K562 (cell line): ENCODE measurements around the gene TMEM43. TPM values are rescaled to one million over a fixed set of nuclear protein-coding genes. Genes with fewer than 3 reads are reported as not detected.
A peak's percentile ranks its signal among the peaks of the same experiment; 100 is the strongest.

Source experiments
- ATAC-seq: fragments of 200-7000 bp; cut with Tn5 transposase; 3 replicates; pipeline ENCODE4 v1.9.1; 2020; ENCODE audit warnings: moderate library complexity
- BruUV-seq: library from RNA; stranded (reverse); fragments of 400-500 nt; replicated peaks from 2 replicates; lab custom pipeline; 2021; lab: Mats Ljungman, UMichigan
- CTCF ChIA-PET: fragments of 300-600 bp; formaldehyde crosslinking; extraction: SDS; loops from one replicate; lab custom pipeline; 2021; ENCODE audit warnings: low intra/inter-chr PET ratio; lab: Yijun Ruan, JAX
- POLR2A ChIA-PET: fragments of 300-600, 350-650 bp; sonication (Branson Sonifier 250); formaldehyde crosslinking; extraction: SDS; loops from one replicate; lab custom pipeline; 2021; ENCODE audit warnings: antibody characterized with exemption, inconsistent platforms; lab: Yijun Ruan, JAX
- DNase-seq, 4 experiments: peaks; one replicate each; pipeline versions ENCODE4 v3.0.0 to v3.0.0-alpha.2; 2011 to 2018; ENCODE audit warnings: low spot score in 3 of 4, mixed read lengths in 3 of 4; ENCODE audit errors: extremely low read depth in 1 of 4
- FAIRE-seq: peaks from 2 replicates; lab custom pipeline; 2011; peaks lifted over from hg19 to GRCh38; lab: Jason Lieb, UNC
- H2AFZ ChIP-seq: 2 replicates; pipeline ENCODE4 v1.6.0; 2011; ENCODE audit warnings: low read depth, low read length, control low read depth, inconsistent platforms
- H3K27ac ChIP-seq: fragments of 200-600 bp; 3 replicates; pipeline ENCODE4 v1.8.0; 2011; ENCODE audit warnings: low read depth, mild to moderate bottlenecking, control low read depth, inconsistent platforms, low read length, moderate library complexity, mixed read lengths; ENCODE audit errors: extremely low read depth
- H3K27me3 ChIP-seq, 2 experiments: fragments of 300-600 bp in 1 of 2; 2 replicates in 1 of 2; 3 replicates in 1 of 2; pipeline versions ENCODE4 v1.6.0 to v1.8.0; 2011; ENCODE audit warnings: inconsistent platforms in 2 of 2, low read length in 2 of 2, mild to moderate bottlenecking in 1 of 2, mixed read lengths in 1 of 2, moderate library complexity in 1 of 2; ENCODE audit not compliant: control insufficient read depth in 2 of 2, insufficient read depth in 2 of 2
- H3K36me3 ChIP-seq: fragments of 300-600 bp; 3 replicates; pipeline ENCODE4 v1.8.0; 2011; ENCODE audit warnings: mild to moderate bottlenecking, low read length, inconsistent platforms; ENCODE audit not compliant: control insufficient read depth, insufficient read depth
- H3K4me1 ChIP-seq, 2 experiments: fragments of 200-600 bp in 1 of 2; replicated peaks in 1 of 2; 2 replicates in 1 of 2; 3 replicates in 1 of 2; pipeline versions ENCODE4 v1.5.1 to v1.8.0; 2011; ENCODE audit warnings: inconsistent platforms in 2 of 2, low read length in 2 of 2, mild to moderate bottlenecking in 1 of 2, mixed read lengths in 1 of 2, moderate library complexity in 1 of 2; ENCODE audit not compliant: control insufficient read depth in 2 of 2, insufficient read depth in 2 of 2
- H3K4me2 ChIP-seq: 2 replicates; pipeline ENCODE4 v1.6.1; 2011; ENCODE audit warnings: low read length, control low read depth, inconsistent platforms, mixed read lengths; ENCODE audit not compliant: insufficient read depth
- H3K4me3 ChIP-seq: fragments of 200-600 bp; sonication (generic), shearing (Covaris generic); 2 replicates; pipeline ENCODE4 v1.5.1; 2016; ENCODE audit warnings: control low read depth, inconsistent platforms
- H3K79me2 ChIP-seq: fragments of 200-600 bp; 3 replicates; pipeline ENCODE4 v1.8.0; 2011; ENCODE audit warnings: low read length, inconsistent platforms; ENCODE audit not compliant: control insufficient read depth, insufficient read depth
- H3K9ac ChIP-seq, 2 experiments: 2 replicates each; pipeline versions ENCODE4 v1.6.0 to v1.6.1; 2011; ENCODE audit warnings: low read depth in 2 of 2, low read length in 2 of 2, control low read depth in 1 of 2, inconsistent platforms in 1 of 2, mild to moderate bottlenecking in 1 of 2, mixed read lengths in 1 of 2; ENCODE audit not compliant: insufficient read depth in 1 of 2
- H3K9me1 ChIP-seq: one replicate; pipeline ENCODE4 v1.6.0; 2011; ENCODE audit warnings: inconsistent platforms, mild to moderate bottlenecking, low read length, moderate library complexity; ENCODE audit not compliant: control insufficient read depth, insufficient read depth
- H3K9me3 ChIP-seq: replicated peaks from 2 replicates; pipeline ENCODE4 v1.5.1; 2011; ENCODE audit warnings: low read depth, low read length, inconsistent platforms; ENCODE audit not compliant: control insufficient read depth, insufficient read depth
- H4K20me1 ChIP-seq: replicated peaks from 2 replicates; pipeline ENCODE4 v1.6.1; 2011; ENCODE audit warnings: low read length, inconsistent platforms, mixed read lengths; ENCODE audit not compliant: control insufficient read depth, insufficient read depth
- ASH1L ChIP-seq: fragments of 450-650 bp; IDR thresholded peaks from 2 replicates; pipeline ENCODE4 v1.6.1; 2018; ENCODE audit warnings: borderline replicate concordance, mild to moderate bottlenecking, low read depth; ENCODE audit not compliant: partially characterized antibody
- ELF1 ChIP-seq: fragments of 200-800 bp; sonication (Bioruptor generic); IDR thresholded peaks from 2 replicates; pipeline ENCODE4 v1.6.1; 2016; ENCODE audit warnings: missing genetic modification characterization, missing compliant biosample characterization
- MEF2D ChIP-seq: conservative IDR thresholded peaks from 2 replicates; pipeline ENCODE4 v1.6.1; 2016; ENCODE audit warnings: low read depth, missing genetic modification characterization, missing compliant biosample characterization
- NCOA4 ChIP-seq: fragments of 450-650 bp; IDR thresholded peaks from 2 replicates; pipeline ENCODE4 v1.6.1; 2018; ENCODE audit warnings: mild to moderate bottlenecking; ENCODE audit not compliant: partially characterized antibody
- POLR2B ChIP-seq: fragments of 450-650 bp; IDR thresholded peaks from 2 replicates; pipeline ENCODE4 v1.6.1; 2018; ENCODE audit warnings: low read depth; ENCODE audit not compliant: partially characterized antibody
- POLR2G ChIP-seq: fragments of 200-400 bp; formaldehyde crosslinking; IDR thresholded peaks from 2 replicates; pipeline ENCODE4 v1.6.1; 2017; ENCODE audit warnings: low read depth, mild to moderate bottlenecking, antibody characterized with exemption, low read length, moderate library complexity
- TARDBP ChIP-seq: fragments of 450-650 bp; IDR thresholded peaks from 2 replicates; pipeline ENCODE4 v1.6.1; 2016
- TOE1 ChIP-seq, 2 experiments: fragments of 450-650 bp in 1 of 2; sonication (generic) in 1 of 2; formaldehyde crosslinking in 1 of 2; IDR thresholded peaks; 2 replicates each; pipeline versions ENCODE4 v1.7.1 to v1.8.0; 2016 to 2022; ENCODE audit warnings: borderline replicate concordance in 2 of 2, mild to moderate bottlenecking in 2 of 2, antibody characterized with exemption in 1 of 2, inconsistent platforms in 1 of 2, low read depth in 1 of 2, missing genetic modification reagents in 1 of 2, moderate library complexity in 1 of 2
- XRCC4 ChIP-seq: IDR thresholded peaks from one replicate; pipeline ENCODE4 v1.6.1; 2011; ENCODE audit not compliant: insufficient read depth, insufficient read length; ENCODE audit errors: extremely low read depth
- WGBS: fragments of 100-300 bp; shearing (Covaris generic); methylation state at CpG from one replicate; pipeline ENCODE4 v1.1.6; 2016; ENCODE audit warnings: low coverage, mixed read lengths; ENCODE audit not compliant: insufficient coverage; ENCODE audit errors: missing lambda C conversion rate; 5-methylcytosine and 5-hydroxymethylcytosine counted together
- in situ Hi-C: fragments of 300-500 bp; cut with MboI; formaldehyde crosslinking; loops from 4 replicates; pipeline ENCODE4 v1.15.0; 2018; ENCODE audit warnings: inconsistent platforms, mixed read lengths
- intact Hi-C: fragments of 100-400 bp; cut with micrococcal nuclease; formaldehyde crosslinking; loops from 2 replicates; pipeline ENCODE4 v1.14.2; 2022
- polyA plus RNA-seq, 8 experiments: library from polyadenylated mRNA; depleted of rRNA in 4 of 8; stranded (reverse) in 5 of 8; unstranded in 3 of 8; fragments of >200 nt; fragmentation: Nextera tagmentation in 2 of 8; fragmentation: Illumina TruSeq in 1 of 8; extraction: Ambion mirVana in 2 of 8; extraction: Trizol in 1 of 8; gene quantifications; 2 replicates each; pipeline versions ENCODE4 v1.2.1 to v1.2.3, GENCODE V29; 2011 to 2014; ENCODE audit warnings: inconsistent platforms in 1 of 8, missing spikeins in 1 of 8
- total RNA-seq, 7 experiments: library from RNA; depleted of rRNA in 6 of 7; stranded (reverse); fragments of >200 nt in 6 of 7; fragmentation: Illumina TruSeq in 2 of 7; extraction: Trizol in 2 of 7; gene quantifications; 2 replicates each; pipeline versions ENCODE4 v1.2.1 to v1.2.3, GENCODE V29; 2011 to 2021; ENCODE audit warnings: low replicate concordance in 1 of 7
- TF ChIP-seq, protein P1 (sequence below): fragments of 150-350 bp; IDR thresholded peaks from 2 replicates; pipeline ENCODE4 v1.6.1; 2014; ENCODE audit warnings: low read depth, mild to moderate bottlenecking, low read length, borderline replicate concordance
- TF ChIP-seq, protein P2 (sequence below): sonication (generic); formaldehyde crosslinking; IDR thresholded peaks from 2 replicates; pipeline ENCODE4 v1.8.1; 2023; ENCODE audit warnings: missing genetic modification reagents, mild to moderate bottlenecking, borderline replicate concordance

TMEM43 gene
- total and polyA plus RNA-seq, 9 of the 15 experiments (the other 6 are each of a cell fraction or from before 2014, with no cell fraction given), result 16.7 to 46.1 (median 35.7) TPM

DNA sequence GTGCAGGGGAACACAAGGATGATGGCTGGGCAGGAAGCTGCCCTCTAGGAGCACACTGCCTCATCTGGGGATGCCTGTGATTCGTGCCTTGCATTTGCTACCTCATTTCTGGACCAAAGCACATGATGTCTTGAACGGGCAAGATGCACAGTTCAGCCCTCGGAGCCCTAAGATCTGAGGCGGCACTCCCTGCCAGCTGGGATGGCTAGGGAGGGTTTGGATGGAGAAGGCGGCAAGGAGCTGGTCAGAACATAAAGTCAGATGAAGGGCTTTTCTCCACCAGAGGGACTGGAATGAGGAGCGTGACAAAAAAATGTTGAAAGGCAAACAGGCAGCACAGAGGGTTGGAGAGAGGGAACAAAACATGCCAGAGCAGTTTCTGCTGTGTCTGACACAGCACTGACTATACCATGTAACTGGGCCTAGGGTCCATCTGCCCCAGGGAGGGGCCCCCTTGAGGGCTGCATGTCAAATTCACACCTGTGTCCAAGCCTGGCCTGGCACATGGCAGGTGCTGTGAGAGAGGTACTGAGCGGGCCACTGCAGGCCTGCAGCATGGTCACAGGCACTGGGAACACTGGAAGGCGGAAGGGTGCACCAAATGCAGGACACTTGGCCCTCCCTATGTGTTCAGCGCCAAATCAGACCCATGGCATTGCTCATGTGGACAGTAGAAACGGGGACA, 21.7 kb downstream of the TMEM43 start (continued):
- TF ChIP-seq POLR2G (peak; percentile 49; the same call in 1 of the 2 replicates), TOE1 (IDR thresholded peaks at IDR 0.05; ENCODE audit: borderline replicate concordance) (no peak), TOE1 (CRISPR knock-in tag; IDR thresholded peaks at IDR 0.05; ENCODE audit: borderline replicate concordance, low read depth) (no peak)
- TF ChIP-seq, protein P1, sequence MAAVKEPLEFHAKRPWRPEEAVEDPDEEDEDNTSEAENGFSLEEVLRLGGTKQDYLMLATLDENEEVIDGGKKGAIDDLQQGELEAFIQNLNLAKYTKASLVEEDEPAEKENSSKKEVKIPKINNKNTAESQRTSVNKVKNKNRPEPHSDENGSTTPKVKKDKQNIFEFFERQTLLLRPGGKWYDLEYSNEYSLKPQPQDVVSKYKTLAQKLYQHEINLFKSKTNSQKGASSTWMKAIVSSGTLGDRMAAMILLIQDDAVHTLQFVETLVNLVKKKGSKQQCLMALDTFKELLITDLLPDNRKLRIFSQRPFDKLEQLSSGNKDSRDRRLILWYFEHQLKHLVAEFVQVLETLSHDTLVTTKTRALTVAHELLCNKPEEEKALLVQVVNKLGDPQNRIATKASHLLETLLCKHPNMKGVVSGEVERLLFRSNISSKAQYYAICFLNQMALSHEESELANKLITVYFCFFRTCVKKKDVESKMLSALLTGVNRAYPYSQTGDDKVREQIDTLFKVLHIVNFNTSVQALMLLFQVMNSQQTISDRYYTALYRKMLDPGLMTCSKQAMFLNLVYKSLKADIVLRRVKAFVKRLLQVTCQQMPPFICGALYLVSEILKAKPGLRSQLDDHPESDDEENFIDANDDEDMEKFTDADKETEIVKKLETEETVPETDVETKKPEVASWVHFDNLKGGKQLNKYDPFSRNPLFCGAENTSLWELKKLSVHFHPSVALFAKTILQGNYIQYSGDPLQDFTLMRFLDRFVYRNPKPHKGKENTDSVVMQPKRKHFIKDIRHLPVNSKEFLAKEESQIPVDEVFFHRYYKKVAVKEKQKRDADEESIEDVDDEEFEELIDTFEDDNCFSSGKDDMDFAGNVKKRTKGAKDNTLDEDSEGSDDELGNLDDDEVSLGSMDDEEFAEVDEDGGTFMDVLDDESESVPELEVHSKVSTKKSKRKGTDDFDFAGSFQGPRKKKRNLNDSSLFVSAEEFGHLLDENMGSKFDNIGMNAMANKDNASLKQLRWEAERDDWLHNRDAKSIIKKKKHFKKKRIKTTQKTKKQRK, result no peak
- TF ChIP-seq, all 486 proteins: peak for 2

DNA sequence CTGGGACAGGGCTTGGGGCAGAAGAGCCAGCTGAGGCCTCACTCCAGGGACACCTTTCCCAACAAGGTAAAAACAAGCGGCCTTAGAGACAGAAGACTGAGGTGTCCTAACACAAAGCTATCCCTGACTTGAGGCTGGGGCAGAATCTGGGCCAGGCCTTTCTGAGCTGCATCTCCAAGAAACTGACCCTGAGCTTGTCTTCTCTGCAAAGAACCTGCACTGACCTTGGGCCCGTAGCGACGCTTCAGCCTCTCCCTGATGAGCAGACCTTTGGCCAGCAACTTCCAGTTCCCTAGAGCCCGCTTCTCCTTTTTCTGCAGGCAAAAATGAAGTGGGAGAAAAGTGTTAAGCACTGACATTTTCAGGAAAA, 22.2 kb downstream of the TMEM43 start:
- Histone ChIP-seq H3K4me1 (peaks cover 10 to 13% of the 10 kb centered on the region in 2 experiments), H4K20me1 (no peaks in the 10 kb centered on the region), H3K9ac (no peak overlapping the region), H3K9me3 (no peaks in the 10 kb centered on the region), H3K4me2 (no peak overlapping the region), H3K27me3 (no peaks in the 10 kb centered on the region), H3K36me3 (peaks cover 73% of the 10 kb centered on the region; the same call in 2 of the 3 replicates), H3K79me2 (no peaks in the 10 kb centered on the region), H3K27ac (no peak overlapping the region), H3K9me1 (no peaks in the 10 kb centered on the region), H2AFZ (no peak overlapping the region), H3K4me3 (no peak overlapping the region)
- DNase-seq, result no peak
- CTCF ChIA-PET, result no interaction called here
- in situ Hi-C loops, result no loop called here
- intact Hi-C loops, result no loop called here
- POLR2A ChIA-PET, result interaction anchor here (0.6 kb wide), 1 partner anchor 97 kb away, joined by 3 read pairs; no protein-coding TSS in a partner anchor
- ATAC-seq, result no peak
- 90% methylated on average over 5 of the region's 5 CpGs for WGBS
- BruUV-seq, result no TSS peak
- no peak for FAIRE-seq
- TF ChIP-seq POLR2B, result no peak
- no peak for TF ChIP-seq NCOA4
- no peak for TF ChIP-seq TARDBP
- no peak for TF ChIP-seq MEF2D (tag)
- TF ChIP-seq ELF1 (tag), result no peak
- TF ChIP-seq, protein P2, sequence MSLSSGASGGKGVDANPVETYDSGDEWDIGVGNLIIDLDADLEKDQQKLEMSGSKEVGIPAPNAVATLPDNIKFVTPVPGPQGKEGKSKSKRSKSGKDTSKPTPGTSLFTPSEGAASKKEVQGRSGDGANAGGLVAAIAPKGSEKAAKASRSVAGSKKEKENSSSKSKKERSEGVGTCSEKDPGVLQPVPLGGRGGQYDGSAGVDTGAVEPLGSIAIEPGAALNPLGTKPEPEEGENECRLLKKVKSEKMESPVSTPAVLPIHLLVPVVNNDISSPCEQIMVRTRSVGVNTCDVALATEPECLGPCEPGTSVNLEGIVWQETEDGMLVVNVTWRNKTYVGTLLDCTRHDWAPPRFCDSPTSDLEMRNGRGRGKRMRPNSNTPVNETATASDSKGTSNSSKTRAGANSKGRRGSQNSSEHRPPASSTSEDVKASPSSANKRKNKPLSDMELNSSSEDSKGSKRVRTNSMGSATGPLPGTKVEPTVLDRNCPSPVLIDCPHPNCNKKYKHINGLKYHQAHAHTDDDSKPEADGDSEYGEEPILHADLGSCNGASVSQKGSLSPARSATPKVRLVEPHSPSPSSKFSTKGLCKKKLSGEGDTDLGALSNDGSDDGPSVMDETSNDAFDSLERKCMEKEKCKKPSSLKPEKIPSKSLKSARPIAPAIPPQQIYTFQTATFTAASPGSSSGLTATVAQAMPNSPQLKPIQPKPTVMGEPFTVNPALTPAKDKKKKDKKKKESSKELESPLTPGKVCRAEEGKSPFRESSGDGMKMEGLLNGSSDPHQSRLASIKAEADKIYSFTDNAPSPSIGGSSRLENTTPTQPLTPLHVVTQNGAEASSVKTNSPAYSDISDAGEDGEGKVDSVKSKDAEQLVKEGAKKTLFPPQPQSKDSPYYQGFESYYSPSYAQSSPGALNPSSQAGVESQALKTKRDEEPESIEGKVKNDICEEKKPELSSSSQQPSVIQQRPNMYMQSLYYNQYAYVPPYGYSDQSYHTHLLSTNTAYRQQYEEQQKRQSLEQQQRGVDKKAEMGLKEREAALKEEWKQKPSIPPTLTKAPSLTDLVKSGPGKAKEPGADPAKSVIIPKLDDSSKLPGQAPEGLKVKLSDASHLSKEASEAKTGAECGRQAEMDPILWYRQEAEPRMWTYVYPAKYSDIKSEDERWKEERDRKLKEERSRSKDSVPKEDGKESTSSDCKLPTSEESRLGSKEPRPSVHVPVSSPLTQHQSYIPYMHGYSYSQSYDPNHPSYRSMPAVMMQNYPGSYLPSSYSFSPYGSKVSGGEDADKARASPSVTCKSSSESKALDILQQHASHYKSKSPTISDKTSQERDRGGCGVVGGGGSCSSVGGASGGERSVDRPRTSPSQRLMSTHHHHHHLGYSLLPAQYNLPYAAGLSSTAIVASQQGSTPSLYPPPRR (CRISPR knock-in tag), result no peak
- no peak for TF ChIP-seq XRCC4
- TF ChIP-seq ASH1L, result no peak
